Neuron (in vitro differentiated cells): ENCODE results near the gene STPG3.

Experiments
- H2AFZ ChIP-seq: one replicate; pipeline ENCODE4 v1.6.1; 2013; ENCODE audit warnings: low read depth, mild to moderate bottlenecking, inconsistent platforms, low read length, moderate library complexity
- H3K27me3 ChIP-seq: one replicate; pipeline ENCODE4 v1.6.1; 2013; ENCODE audit warnings: low read length; ENCODE audit not compliant: insufficient read depth
- H3K36me3 ChIP-seq: one replicate; pipeline ENCODE4 v1.6.1; 2013; ENCODE audit warnings: low read length; ENCODE audit not compliant: insufficient read depth
- H3K4me1 ChIP-seq: one replicate; pipeline ENCODE4 v1.6.1; 2013; ENCODE audit warnings: low read length; ENCODE audit not compliant: insufficient read depth
- H3K4me3 ChIP-seq: 2 replicates; pipeline ENCODE4 v1.5.1; 2013; ENCODE audit warnings: mild to moderate bottlenecking, low read length, moderate library complexity
- H3K9me3 ChIP-seq: one replicate; pipeline ENCODE4 v1.6.1; 2013; ENCODE audit warnings: low read length

The STPG3 gene

GRCh38 chr9:137301081-137301947, 50.2 kb downstream of the STPG3 start:
- Histone ChIP-seq H3K9me3 (no peaks in the 10 kb centered on the region), H2AFZ (no peak overlapping the region), H3K36me3 (peaks cover 9% of the 10 kb centered on the region), H3K4me1 (peaks cover 74% of the 10 kb centered on the region), H3K27me3 (no peaks in the 10 kb centered on the region), H3K4me3 (peak overlapping the region; percentile 84)

GRCh38 chr9:137302118-137302448, 51.0 kb downstream of the STPG3 start, which contains the start of gene NRARP:
Gene NRARP (minus strand): TSS chr9:137302271. CDS start chr9:137301928, 343 bp downstream.
- Histone ChIP-seq H3K9me3 (no peaks in the 10 kb centered on the region), H2AFZ (no peak within 1 kb of the TSS), H3K36me3 (peaks cover 9% of the 10 kb centered on the region), H3K4me1 (peaks cover 72% of the 10 kb centered on the region), H3K4me3 (peak within 1 kb of the TSS; percentile 84), H3K27me3 (no peaks in the 10 kb centered on the region)

- H2AFZ ChIP-seq = no peak overlapping the region
- H3K4me1 ChIP-seq = peaks cover 72% of the 10 kb centered on the region
- peaks cover 9% of the 10 kb centered on the region for H3K36me3 ChIP-seq
- no peaks in the 10 kb centered on the region for H3K9me3 ChIP-seq
- H3K27me3 ChIP-seq = no peaks in the 10 kb centered on the region
- H3K4me3 ChIP-seq = peak overlapping the region; percentile 30
Observed at GRCh38 chr9:137302449-137303150, 51.5 kb downstream of the STPG3 start.
